Measurements from ENCODE around the gene RTN4RL1. TPM values are rescaled to one million over a fixed set of nuclear protein-coding genes. Genes with fewer than 3 reads are reported as not detected.

RTN4RL1 gene
- total and polyA plus RNA-seq, 2 of the 13 experiments (the other 11 are each of a cell fraction or from before 2014, with no cell fraction given), result 0.01 TPM; not detected in 1

DNA sequence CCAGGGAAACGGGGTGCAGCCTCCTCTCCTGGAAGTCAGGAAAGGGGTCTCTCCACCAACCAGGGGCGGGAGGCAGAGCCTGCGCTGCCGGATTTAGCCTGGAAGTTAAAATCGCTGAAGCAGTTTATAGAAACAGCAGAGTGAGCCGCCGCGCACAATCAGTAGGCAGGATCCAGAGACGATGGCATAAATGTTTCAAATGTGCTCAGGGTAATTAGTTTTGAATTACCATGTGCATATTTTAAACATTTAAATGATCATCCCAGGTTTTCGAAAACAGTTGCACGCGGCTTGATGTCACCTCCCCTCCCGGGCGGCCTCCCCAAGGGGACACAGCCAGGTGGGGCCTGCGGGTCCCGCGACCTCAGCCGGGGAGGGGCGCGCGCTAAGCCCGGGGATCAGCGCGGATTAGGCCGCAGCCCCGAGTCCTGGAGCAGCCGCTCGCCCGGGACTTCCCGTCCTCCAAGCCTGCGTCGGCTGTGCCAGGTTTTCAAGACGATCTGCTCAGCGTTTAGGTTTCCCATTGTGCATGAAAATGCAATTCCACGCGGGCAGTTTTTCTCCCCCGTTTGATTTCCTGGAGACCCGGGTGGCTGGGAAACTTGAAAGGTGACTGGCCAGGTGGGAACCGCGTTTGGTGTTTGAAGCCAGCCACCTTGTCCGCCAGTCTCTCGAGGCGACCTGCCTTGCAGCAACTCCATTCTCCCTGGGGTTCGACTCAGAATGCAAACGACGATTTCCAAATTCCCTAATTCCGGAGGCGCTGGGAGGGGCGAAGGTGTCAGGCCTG, 117.0 kb downstream of the RTN4RL1 start:
- intact Hi-C loops (cut with micrococcal nuclease; ENCODE audit: unreplicated experiment) (loop anchor here (1.0 to 5.0 kb wide), 2 partner anchors 49 to 118 kb away; no protein-coding TSS in a partner anchor), in situ Hi-C loops (cut with HindIII; ENCODE audit: extremely low pct_ligation_motif_present, low pct_unique_long_range_greater_than_20kb) (loop anchor here (5.0 to 25.0 kb wide), 2 partner anchors 119 to 329 kb away; partner anchors contain the start of gene RTN4RL1)
- TF ChIP-seq, protein P1, sequence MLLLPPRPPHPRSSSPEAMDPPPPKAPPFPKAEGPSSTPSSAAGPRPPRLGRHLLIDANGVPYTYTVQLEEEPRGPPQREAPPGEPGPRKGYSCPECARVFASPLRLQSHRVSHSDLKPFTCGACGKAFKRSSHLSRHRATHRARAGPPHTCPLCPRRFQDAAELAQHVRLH (CRISPR knock-in tag; IDR thresholded peaks at IDR 0.05; ENCODE audit: borderline replicate concordance, low read depth), result no peak
- TF ChIP-seq, protein P2, sequence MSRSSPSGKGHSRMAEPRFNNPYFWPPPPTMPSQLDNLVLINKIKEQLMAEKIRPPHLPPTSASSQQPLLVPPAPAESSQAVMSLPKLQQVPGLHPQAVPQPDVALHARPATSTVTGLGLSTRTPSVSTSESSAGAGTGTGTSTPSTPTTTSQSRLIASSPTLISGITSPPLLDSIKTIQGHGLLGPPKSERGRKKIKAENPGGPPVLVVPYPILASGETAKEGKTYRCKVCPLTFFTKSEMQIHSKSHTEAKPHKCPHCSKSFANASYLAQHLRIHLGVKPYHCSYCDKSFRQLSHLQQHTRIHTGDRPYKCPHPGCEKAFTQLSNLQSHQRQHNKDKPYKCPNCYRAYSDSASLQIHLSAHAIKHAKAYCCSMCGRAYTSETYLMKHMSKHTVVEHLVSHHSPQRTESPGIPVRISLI (CRISPR knock-in tag; IDR thresholded peaks at IDR 0.05; ENCODE audit: borderline replicate concordance), result no peak
- peak; percentile 13 for TF ChIP-seq HNRNPLL (IDR thresholded peaks at IDR 0.05; ENCODE audit: low read depth, low read length, poor library complexity, severe bottlenecking)
- 0 out of 2 replicates have a peak, but pooled peaks have one; percentile 23 for TF ChIP-seq HIVEP1 (CRISPR knock-in tag; IDR thresholded peaks at IDR 0.05)
- no peak for TF ChIP-seq GZF1 (CRISPR knock-in tag; IDR thresholded peaks at IDR 0.05)
- no peak for TF ChIP-seq PRPF4 (IDR thresholded peaks at IDR 0.05; ENCODE audit: low read depth, low read length, poor library complexity, severe bottlenecking)
- TF ChIP-seq KDM5B (CRISPR knock-in tag; IDR thresholded peaks at IDR 0.05; ENCODE audit: borderline replicate concordance), result 0 out of 2 replicates have a peak, but pooled peaks have one; percentile 24
- H4K20me1 ChIP-seq (ENCODE audit: insufficient read depth, low read length), result no peaks in the 10 kb centered on the region
- FAIRE-seq (no peak), DNase-seq (ENCODE audit: low spot score) (no peak), ATAC-seq (no peak)
- peaks cover 0 to 40% of the 10 kb centered on the region in 2 experiments; a peak in 4 of 5 replicates for H3K27me3 ChIP-seq (ENCODE audit: control insufficient read depth in 1 of 2, insufficient read depth in 2 of 2, low read length in 2 of 2)
- H3K27ac ChIP-seq (ENCODE audit: extremely low read length, insufficient read depth, low read length), result no peak overlapping the region
- BruUV-seq (replicated peaks), result no TSS peak
- WGBS (ENCODE audit: low lambda C conversion rate), result 58% methylated on average over 44 of the region's 49 CpGs
- no peak overlapping the region for H2AFZ ChIP-seq (ENCODE audit: low read length)
- ChIA-PET POLR2A (interaction anchor here (0.9 to 1.8 kb wide), 2 partner anchors 90 to 117 kb away, joined by 3 to 18 read pairs; partner anchors contain the start of gene RTN4RL1), CTCF (ENCODE audit: low intra/inter-chr PET ratio, low total read pairs) (interaction anchor here (1.3 to 2.9 kb wide), 3 partner anchors 117 to 134 kb away, joined by 8 to 31 read pairs (median 15); partner anchors contain the start of genes DPH1, OVCA2 and RTN4RL1)
- no peak overlapping the region for H3K9ac ChIP-seq (ENCODE audit: insufficient read depth, low read depth, low read length)
- H3K9me3 ChIP-seq (ENCODE audit: low read length), result no peaks in the 10 kb centered on the region
- no peaks in the 10 kb centered on the region for H3K79me2 ChIP-seq (ENCODE audit: insufficient read depth, low read length)
- no peak overlapping the region for H3K4me2 ChIP-seq (ENCODE audit: low read depth, low read length)
- H3K4me3 ChIP-seq (replicated peaks in 1 of 3; ENCODE audit: insufficient read depth in 1 of 3, low read depth in 2 of 3, low read length in 3 of 3), result no peak overlapping the region
- peaks cover 44% of the 10 kb centered on the region for H3K4me1 ChIP-seq (ENCODE audit: insufficient read depth, low read length)
- no peaks in the 10 kb centered on the region for H3K36me3 ChIP-seq (replicated peaks in 1 of 2; ENCODE audit: control insufficient read depth in 1 of 2, insufficient read depth in 2 of 2, low read length in 2 of 2)

Data from HepG2 (cell line).